GM20000 (cell line): Measurements from ENCODE around the gene GTPBP2.

ENCODE experiments used
- DNase-seq: peaks from one replicate; pipeline ENCODE4 v3.0.0; 2012; ENCODE audit warnings: low spot score
- TF ChIP-seq, protein P1 (sequence below): IDR thresholded peaks from 2 replicates; pipeline ENCODE4 v1.5.1; 2012; ENCODE audit warnings: mild to moderate bottlenecking, control low read depth; ENCODE audit errors: extremely low read depth, missing control alignments

GTPBP2 gene

DNA sequence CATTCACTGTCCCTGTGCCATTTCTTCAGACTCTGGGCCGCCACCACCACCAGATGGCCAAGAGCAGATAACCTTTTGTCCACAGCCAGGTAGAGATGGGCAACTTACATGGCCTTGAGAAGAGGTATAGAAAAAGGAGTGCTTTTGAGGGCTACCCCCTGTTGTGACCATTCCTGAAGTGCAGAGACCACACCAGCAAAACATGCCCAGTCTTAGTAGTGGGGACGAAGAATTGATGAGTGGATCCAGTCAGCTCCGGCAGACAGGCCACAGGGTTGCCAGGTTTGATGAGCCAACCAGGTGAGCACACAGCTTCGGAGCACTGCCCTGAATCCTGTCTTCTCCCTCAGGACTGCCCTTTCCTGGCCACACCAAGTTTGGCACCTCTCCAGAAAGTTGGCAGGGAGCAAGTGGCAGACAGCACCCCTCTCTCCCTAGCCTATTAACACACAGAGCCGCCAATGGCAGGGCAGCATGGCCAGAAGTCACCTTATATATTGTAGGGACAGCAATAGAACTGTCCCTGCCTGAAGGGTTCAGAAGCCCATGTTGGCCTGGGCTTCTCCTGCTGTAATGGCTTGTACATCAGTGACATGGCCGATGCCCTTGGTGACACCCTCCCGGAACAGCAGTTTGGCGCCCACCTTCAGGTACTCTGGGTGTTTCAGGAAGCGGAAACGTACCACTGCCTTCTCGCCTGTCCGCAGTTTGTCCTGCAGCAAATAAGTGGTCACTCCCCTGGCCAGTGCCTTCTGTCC lies 7.8 kb downstream of the GTPBP2 start:
- DNase-seq, result no peak
- TF ChIP-seq, protein P1, sequence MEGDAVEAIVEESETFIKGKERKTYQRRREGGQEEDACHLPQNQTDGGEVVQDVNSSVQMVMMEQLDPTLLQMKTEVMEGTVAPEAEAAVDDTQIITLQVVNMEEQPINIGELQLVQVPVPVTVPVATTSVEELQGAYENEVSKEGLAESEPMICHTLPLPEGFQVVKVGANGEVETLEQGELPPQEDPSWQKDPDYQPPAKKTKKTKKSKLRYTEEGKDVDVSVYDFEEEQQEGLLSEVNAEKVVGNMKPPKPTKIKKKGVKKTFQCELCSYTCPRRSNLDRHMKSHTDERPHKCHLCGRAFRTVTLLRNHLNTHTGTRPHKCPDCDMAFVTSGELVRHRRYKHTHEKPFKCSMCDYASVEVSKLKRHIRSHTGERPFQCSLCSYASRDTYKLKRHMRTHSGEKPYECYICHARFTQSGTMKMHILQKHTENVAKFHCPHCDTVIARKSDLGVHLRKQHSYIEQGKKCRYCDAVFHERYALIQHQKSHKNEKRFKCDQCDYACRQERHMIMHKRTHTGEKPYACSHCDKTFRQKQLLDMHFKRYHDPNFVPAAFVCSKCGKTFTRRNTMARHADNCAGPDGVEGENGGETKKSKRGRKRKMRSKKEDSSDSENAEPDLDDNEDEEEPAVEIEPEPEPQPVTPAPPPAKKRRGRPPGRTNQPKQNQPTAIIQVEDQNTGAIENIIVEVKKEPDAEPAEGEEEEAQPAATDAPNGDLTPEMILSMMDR, result no peak

DNA sequence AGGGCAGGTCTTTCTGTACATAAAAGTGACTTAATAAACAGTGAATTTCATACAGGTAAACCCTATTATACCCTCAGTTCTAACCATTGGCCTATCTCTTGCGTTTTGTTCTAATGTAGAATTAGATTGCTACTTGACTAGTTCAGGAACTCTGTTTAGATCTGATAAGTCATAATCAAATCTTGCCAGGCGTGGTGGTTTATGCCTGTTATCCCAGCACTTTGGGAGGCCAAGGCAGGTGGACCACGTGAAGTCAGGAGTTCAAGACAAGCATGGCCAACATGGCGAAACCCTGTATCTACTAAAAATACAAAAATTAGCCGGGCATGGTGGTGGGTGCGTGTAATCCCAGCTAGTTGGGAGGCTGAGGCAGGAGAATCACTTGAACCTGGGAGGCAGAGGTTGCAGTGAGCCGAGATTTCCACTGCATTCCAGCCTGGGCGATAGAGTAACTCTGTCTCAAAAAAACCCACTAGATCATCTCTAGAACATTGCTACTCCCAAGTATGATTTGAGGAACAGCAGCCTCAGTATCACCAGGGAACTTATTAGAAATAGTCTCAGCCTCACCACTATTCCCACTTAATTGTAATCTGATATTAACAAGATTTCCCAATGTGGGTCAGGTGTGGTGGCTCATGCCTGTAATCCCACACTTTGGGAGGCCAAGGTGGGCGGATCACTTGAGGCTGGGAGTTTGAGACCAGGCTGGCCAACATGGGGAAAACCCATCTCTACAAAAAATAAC lies 12.2 kb downstream of the GTPBP2 start:
- TF ChIP-seq, protein P1, result no peak
- no peak for DNase-seq

DNA sequence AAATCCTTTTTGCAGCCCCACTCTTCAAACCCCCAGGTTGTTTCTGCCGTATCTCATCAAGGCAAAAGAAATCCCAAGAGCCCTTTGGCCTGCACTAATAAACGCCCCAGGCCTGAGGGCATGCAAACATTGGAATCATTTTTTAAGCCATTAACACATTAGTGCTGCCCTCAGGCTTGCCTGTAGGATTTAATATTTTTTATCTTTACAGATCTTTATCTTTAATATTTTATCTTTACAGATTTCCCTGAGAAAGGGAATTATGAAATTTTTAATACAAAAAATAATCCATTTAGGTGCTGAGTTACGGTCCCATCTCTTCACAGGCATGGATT lies 14.7 kb downstream of the GTPBP2 start:
- TF ChIP-seq, protein P1, result no peak
- DNase-seq, result no peak

DNA sequence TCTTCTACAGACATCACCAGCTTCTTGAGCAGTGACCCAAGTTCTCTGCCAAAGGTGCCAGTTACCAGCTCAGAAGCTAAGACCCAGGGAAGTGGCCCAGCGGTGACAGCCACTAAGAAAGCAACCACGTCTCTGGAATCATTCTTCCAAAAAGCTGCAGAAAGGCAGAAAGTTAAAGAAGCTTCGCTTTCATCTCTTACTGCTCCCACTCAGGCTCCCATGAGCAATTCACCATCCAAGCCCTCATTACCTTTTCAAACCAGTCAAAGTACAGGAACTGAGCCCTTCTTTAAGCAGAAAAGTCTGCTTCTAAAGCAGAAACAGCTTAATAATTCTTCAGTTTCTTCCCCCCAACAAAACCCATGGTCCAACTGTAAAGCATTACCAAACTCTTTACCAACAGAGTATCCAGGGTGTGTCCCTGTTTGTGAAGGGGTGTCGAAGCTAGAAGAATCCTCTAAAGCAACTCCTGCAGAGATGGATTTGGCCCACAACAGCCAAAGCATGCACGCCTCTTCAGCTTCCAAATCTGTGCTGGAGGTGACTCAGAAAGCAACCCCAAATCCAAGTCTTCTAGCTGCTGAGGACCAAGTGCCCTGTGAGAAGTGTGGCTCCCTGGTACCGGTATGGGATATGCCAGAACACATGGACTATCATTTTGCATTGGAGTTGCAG lies 15.2 kb downstream of the GTPBP2 start:
- DNase-seq, result no peak

DNA sequence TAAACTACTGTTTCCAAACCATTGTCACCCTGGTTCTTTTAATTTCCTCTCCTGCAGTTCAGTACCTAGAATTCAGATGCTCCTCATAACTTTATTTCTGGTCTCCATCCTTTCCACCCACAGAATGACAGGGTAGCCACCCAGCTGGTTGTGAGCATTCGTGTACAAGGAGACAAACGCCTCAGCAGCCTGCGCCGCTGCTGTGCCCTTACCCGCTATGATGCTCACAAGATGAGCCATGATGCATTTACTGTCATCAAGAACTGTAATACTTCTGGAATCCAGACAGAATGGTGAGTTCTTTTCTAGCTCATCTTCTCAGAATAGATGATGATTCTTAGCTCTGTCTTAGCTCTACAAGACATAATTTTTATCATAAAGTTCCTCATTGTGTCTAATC lies 18.6 kb downstream of the GTPBP2 start:
- TF ChIP-seq, protein P1, result no peak
- DNase-seq, result no peak

More for the DNA sequence above, 15.2 kb downstream of the GTPBP2 start:
- TF ChIP-seq, protein P1, result no peak

DNA sequence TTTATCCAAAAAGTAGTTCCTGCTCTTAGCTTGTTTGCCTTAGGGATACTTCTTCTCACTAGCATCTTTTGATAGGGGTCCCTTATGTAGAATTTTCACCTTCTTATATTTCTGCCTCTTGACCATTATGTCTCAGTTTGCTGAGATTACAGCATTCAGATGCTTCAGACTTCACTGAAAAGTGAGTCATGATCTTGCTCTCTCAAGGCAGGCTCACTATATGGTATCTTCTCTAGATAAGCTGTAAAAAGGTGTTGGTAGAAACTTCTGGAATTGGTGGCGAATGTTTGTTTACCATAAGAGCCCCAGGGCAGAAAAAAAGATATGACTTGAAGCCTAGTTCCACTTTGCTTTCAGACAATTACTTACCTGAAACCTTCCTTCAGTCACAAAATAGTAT lies 19.7 kb downstream of the GTPBP2 start:
- DNase-seq, result no peak
- TF ChIP-seq, protein P1, result no peak

DNA sequence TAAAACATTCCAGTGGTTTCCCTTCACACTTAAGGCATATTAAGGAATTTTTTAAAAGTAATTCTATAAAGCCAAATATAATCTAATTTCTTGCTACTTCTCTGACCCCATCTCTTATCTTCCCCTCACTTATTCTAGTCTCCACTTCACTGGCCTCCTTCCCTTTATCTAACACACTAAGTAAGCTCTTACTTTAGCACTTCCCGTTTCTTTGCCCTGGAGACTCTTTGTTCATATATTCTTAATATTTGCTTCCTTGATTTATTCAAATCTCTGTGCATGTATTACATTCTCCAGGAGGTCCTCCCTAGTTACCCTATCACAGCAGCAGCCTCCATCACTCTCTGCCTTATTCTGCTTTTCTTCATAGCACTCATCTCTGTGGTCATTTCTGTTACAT lies 20.3 kb downstream of the GTPBP2 start:
- TF ChIP-seq, protein P1, result no peak
- no peak for DNase-seq
